Stimulated activated memory B cell treated with anti-CD40 and anti-IgM and Interleukin-4, amounts not matched to agents 10 μg/mL and 1 μg/mL and 100 μg/mL, for 72 hours (primary cell): ENCODE data around the gene CDKN2B-AS1.
A peak's percentile ranks its signal among the peaks of the same experiment; 100 is the strongest.

Source experiments
- ATAC-seq: fragments of 150-1000 bp; cut with Tn5 transposase; 2 replicates; pipeline ENCODE4 v1.10.0; 2021
- H3K27ac Mint-ChIP-seq: one replicate; pipeline ENCODE4 v1.8.0; 2022; ENCODE audit warnings: mild to moderate bottlenecking, mixed read lengths
- H3K27me3 Mint-ChIP-seq: one replicate; pipeline ENCODE4 v1.8.0; 2022; ENCODE audit warnings: mixed read lengths
- H3K36me3 Mint-ChIP-seq: one replicate; pipeline ENCODE4 v1.8.0; 2022; ENCODE audit warnings: mixed read lengths
- H3K4me1 Mint-ChIP-seq: one replicate; pipeline ENCODE4 v1.8.0; 2022; ENCODE audit warnings: mixed read lengths
- H3K4me3 Mint-ChIP-seq: one replicate; pipeline ENCODE4 v1.8.0; 2022; ENCODE audit warnings: mild to moderate bottlenecking, moderate library complexity, mixed read lengths
- H3K9me3 Mint-ChIP-seq: one replicate; pipeline ENCODE4 v1.8.0; 2022; ENCODE audit warnings: mixed read lengths

The CDKN2B-AS1 gene

DNA sequence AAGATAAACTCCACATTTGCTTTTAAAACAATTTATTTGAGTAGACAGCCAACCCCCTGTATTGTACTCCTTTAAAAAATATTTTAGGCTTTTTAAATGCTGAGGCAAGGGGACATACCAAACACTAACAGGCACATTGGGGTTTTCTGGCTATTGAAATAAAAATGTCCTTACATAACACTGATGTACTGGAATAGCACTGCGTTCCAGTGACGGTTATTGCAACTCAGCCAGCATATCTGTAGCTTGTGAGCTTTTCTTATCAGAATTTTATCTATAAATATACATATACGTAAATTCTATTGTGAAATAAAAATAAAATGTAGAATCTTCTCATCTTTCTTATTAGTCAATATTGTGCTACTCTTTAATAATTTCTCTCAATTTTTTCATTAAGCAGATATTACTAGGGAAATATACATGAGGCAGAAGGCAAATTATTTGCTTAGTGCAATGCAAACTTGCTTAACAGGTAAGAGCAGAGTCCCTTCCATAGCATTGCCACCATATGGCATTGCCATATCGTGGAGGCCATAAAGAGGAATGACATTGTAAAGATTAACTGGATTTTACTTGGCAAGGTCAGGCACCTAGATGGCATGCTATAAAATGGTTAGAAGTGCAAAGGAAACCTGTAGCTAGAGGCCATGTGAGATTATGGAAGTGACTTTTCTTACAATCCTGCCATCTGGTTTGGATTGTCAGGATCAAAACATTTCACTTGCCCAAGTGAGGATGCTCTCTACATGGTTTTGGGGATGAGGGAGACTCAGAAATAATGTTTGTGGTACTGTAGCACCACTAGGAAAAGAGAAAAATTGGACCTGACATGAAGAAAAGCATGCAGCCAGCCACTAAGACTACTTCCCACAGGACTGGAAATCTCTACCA lies 109.3 kb downstream of the CDKN2B-AS1 start:
- Mint-ChIP-seq H3K9me3 (no peaks in the 10 kb centered on the region), H3K27ac (no peak overlapping the region), H3K36me3 (no peaks in the 10 kb centered on the region), H3K4me1 (peaks cover 17% of the 10 kb centered on the region), H3K27me3 (no peaks in the 10 kb centered on the region), H3K4me3 (no peak overlapping the region)
- ATAC-seq = no peak

DNA sequence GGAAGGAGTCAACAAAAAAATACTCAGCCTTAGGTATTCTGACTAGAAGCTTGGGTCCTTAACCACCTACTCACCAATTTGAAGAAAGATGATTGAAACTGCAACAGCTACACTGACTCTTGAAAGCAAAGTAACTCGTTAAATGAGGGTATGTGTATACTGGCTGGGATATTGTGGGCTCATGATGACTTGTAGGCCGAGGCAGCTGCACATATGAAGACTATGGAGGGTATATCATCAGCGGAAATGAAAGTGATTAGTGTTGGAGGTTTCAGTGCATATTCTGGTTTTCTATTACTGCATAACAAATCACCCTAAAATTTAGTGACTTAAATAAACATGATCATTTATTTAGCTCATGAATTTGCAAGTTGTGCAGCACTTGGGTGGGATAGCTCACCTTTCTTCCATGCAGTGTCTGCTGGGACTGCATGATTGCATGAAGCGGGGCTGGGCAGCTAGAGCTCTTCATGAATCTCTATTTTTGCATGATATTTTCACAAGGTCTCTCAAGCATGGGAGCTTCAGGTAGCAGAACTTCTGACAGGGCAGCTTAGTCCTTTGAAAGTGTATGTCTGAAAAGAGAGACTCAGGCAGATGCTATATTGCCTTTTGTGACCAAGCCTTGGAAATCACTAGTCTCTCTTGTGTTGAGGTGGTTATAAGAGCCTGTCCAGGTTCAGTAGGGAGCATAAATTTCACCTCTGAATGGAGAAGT lies 110.6 kb downstream of the CDKN2B-AS1 start:
- Mint-ChIP-seq H3K36me3 (no peaks in the 10 kb centered on the region), H3K27me3 (no peaks in the 10 kb centered on the region), H3K4me1 (peaks cover 17% of the 10 kb centered on the region), H3K4me3 (no peak overlapping the region), H3K9me3 (no peaks in the 10 kb centered on the region), H3K27ac (no peak overlapping the region)
- ATAC-seq = peak; percentile 89

GRCh38 chr9:22107202-22108045 lies 112.8 kb downstream of the CDKN2B-AS1 start:
- H3K4me1 Mint-ChIP-seq = peaks cover 15% of the 10 kb centered on the region
- ATAC-seq = no peak
- no peaks in the 10 kb centered on the region for H3K36me3 Mint-ChIP-seq
- no peaks in the 10 kb centered on the region for H3K27me3 Mint-ChIP-seq
- no peak overlapping the region for H3K4me3 Mint-ChIP-seq
- no peaks in the 10 kb centered on the region for H3K9me3 Mint-ChIP-seq
- H3K27ac Mint-ChIP-seq = no peak overlapping the region

- Mint-ChIP-seq H3K36me3 (no peaks in the 10 kb centered on the region), H3K27ac (no peak overlapping the region), H3K27me3 (no peaks in the 10 kb centered on the region), H3K4me1 (peaks cover 11% of the 10 kb centered on the region), H3K9me3 (no peaks in the 10 kb centered on the region), H3K4me3 (no peak overlapping the region)
- ATAC-seq = no peak
Observed at GRCh38 chr9:22108581-22109370, 114.2 kb downstream of the CDKN2B-AS1 start.

DNA sequence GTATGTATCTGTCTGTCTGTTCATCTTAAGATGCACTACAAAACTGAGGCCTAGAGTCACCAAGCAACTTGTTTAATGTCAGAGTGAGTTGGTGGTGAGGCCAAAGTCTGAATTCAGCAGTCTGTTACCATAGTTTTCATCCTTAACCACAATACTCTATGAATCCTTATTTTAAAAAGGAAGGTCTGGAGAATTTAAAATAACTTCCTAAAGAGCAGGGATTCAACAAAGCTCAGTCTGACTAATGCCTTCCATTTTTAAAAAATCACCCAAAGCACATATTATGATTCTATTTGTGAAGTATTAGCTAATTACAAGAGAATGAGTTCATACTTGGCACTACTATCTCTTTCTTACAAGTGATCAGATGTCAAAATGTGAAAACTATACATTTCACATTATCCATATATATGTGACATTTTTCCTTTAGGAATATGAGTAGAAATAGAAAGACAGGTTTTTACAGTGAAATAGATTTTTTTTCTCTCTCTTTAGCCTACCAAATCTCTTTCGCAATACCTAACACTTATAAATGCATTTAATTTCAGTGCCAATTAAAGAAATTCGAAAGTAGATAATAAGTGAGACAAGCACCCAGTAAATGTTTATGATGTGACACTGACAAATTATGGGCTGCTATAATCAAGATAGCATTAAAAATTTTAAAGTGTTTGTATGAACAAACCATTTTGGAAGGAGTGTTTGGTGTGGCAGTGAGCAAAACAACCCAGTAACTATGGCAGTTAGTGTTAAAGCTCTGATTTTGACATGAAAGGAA lies 116.8 kb downstream of the CDKN2B-AS1 start:
- H3K36me3 Mint-ChIP-seq = no peaks in the 10 kb centered on the region
- no peaks in the 10 kb centered on the region for H3K9me3 Mint-ChIP-seq
- ATAC-seq = no peak
- no peaks in the 10 kb centered on the region for H3K4me1 Mint-ChIP-seq
- no peak overlapping the region for H3K27ac Mint-ChIP-seq
- H3K4me3 Mint-ChIP-seq = no peak overlapping the region
- no peaks in the 10 kb centered on the region for H3K27me3 Mint-ChIP-seq

GRCh38 chr9:22111954-22112247 lies 117.3 kb downstream of the CDKN2B-AS1 start:
- Mint-ChIP-seq H3K36me3 (no peaks in the 10 kb centered on the region), H3K4me1 (no peaks in the 10 kb centered on the region), H3K27ac (no peak overlapping the region), H3K4me3 (no peak overlapping the region), H3K9me3 (no peaks in the 10 kb centered on the region), H3K27me3 (no peaks in the 10 kb centered on the region)
- ATAC-seq = no peak

DNA sequence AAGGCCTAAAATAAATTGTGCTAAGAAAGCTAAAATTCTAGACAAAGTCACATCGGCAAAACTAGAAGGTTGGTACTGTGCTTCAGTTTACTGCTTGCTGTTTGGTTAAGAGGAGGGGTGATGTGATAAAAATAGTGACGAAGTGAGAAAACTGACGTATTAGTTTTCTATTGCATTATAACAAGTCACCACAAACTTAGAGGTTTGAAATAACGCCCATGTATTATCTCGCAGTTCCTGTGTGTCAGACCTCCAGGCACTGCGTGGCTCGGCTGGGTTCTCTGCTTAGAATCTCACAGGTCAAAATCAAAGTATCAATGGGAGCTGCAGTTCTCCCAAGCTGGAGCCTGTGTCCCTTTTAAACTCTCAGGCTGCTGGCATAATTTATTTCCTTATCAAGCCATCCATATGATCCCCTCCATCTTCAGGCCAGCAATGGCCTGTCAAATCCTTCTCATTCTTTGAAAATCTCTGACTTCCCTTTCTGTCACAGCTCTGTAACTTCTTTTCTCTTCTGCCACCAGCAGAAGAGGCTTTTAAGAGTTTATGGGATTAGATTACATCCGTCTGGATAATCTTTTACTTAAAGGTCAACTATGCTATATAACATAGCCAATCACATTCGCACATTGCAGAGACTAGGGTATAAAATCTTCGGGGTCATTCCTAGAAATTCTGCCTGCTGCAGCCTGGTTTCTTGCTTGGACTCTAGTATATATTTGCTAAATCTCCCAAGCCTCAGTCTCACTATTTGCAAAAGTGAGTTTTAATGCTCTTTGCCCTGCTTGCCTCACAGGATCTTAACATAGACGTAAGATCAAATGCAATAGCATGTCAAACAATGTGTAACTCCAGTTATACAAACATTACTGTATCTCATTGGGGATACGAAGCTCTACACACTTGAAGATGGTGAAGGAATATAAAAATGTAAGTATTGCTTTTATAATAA lies 118.6 kb downstream of the CDKN2B-AS1 start:
- no peak for ATAC-seq
- Mint-ChIP-seq H3K27me3 (no peaks in the 10 kb centered on the region), H3K4me1 (no peaks in the 10 kb centered on the region), H3K27ac (no peak overlapping the region), H3K36me3 (no peaks in the 10 kb centered on the region), H3K9me3 (no peaks in the 10 kb centered on the region), H3K4me3 (no peak overlapping the region)

- Mint-ChIP-seq H3K9me3 (no peaks in the 10 kb centered on the region), H3K27me3 (no peaks in the 10 kb centered on the region), H3K36me3 (no peaks in the 10 kb centered on the region), H3K4me3 (no peak overlapping the region), H3K27ac (no peak overlapping the region), H3K4me1 (no peaks in the 10 kb centered on the region)
- ATAC-seq = no peak
Observed at GRCh38 chr9:22114956-22115355, 120.4 kb downstream of the CDKN2B-AS1 start.

- no peaks in the 10 kb centered on the region for H3K27me3 Mint-ChIP-seq
- H3K4me3 Mint-ChIP-seq = no peak overlapping the region
- no peaks in the 10 kb centered on the region for H3K36me3 Mint-ChIP-seq
- no peaks in the 10 kb centered on the region for H3K4me1 Mint-ChIP-seq
- H3K9me3 Mint-ChIP-seq = no peaks in the 10 kb centered on the region
- no peak overlapping the region for H3K27ac Mint-ChIP-seq
- ATAC-seq = no peak
Observed at GRCh38 chr9:22116758-22117157, 122.2 kb downstream of the CDKN2B-AS1 start.

- H3K4me3 Mint-ChIP-seq = no peak overlapping the region
- no peaks in the 10 kb centered on the region for H3K36me3 Mint-ChIP-seq
- H3K27me3 Mint-ChIP-seq = no peaks in the 10 kb centered on the region
Observed at GRCh38 chr9:22117511-22118384, 123.2 kb downstream of the CDKN2B-AS1 start.

GRCh38 chr9:22118810-22119521 lies 124.4 kb downstream of the CDKN2B-AS1 start:
- Mint-ChIP-seq H3K36me3 (peaks cover 6% of the 10 kb centered on the region), H3K27me3 (no peaks in the 10 kb centered on the region)
- ATAC-seq = no peak

More at GRCh38 chr9:22117511-22118384, 123.2 kb downstream of the CDKN2B-AS1 start:
- no peaks in the 10 kb centered on the region for H3K4me1 Mint-ChIP-seq
- ATAC-seq = no peak
- H3K9me3 Mint-ChIP-seq = no peaks in the 10 kb centered on the region
- no peak overlapping the region for H3K27ac Mint-ChIP-seq

DNA sequence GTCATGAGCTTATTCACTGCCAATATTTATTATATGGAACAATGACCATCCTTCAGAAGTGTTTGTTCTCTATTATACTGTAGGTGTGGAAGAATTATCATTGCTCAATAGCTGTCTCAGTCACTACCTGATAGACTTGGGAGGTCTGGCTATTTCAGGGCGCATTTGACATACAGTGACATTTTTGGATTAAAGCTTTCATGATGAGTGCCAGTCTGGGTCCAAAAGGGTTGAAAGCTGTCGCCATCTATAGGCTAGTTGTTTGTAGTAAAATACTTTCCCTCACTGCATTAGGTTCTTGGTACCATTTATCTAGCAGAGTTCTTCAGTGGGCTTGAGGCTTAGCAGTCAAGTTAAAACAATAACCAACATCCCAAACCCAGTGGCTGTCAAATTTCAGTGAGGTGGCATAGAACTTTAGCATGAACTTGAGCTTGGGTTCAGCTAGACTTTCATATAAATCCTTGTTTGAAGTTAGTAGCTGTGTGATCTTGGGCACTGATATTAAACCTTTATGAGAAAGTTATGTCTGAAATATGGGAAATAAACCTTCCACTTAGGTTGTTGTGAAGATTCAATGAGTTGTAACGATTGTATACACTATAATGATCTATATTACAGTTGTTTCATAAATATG lies 125.0 kb downstream of the CDKN2B-AS1 start:
- no peak overlapping the region for H3K4me3 Mint-ChIP-seq
- H3K9me3 Mint-ChIP-seq = peaks cover 6% of the 10 kb centered on the region
- no peaks in the 10 kb centered on the region for H3K27me3 Mint-ChIP-seq
- H3K4me1 Mint-ChIP-seq = no peaks in the 10 kb centered on the region
- H3K36me3 Mint-ChIP-seq = peaks cover 6% of the 10 kb centered on the region
- no peak overlapping the region for H3K27ac Mint-ChIP-seq
- peak; percentile 58 for ATAC-seq

More at GRCh38 chr9:22118810-22119521, 124.4 kb downstream of the CDKN2B-AS1 start:
- H3K4me3 Mint-ChIP-seq = no peak overlapping the region
- H3K27ac Mint-ChIP-seq = no peak overlapping the region
- peaks cover 6% of the 10 kb centered on the region for H3K9me3 Mint-ChIP-seq
- H3K4me1 Mint-ChIP-seq = no peaks in the 10 kb centered on the region
